H1 (cell line): ENCODE data around the gene PCDH18. TPM values are rescaled to one million over a fixed set of nuclear protein-coding genes. Genes with fewer than 3 reads are reported as not detected.

ENCODE experiments used
- CTCF ChIA-PET: fragments of 300-600 bp; sonication (Branson Sonifier 250); formaldehyde crosslinking; loops from one replicate; lab custom pipeline; 2021; ENCODE audit not compliant: partially characterized antibody; lab: Charles Lee
- POLR2A ChIA-PET: fragments of 300-600 bp; sonication (Branson Sonifier 250); formaldehyde crosslinking; loops from one replicate; lab custom pipeline; 2021; ENCODE audit warnings: inconsistent platforms; ENCODE audit not compliant: partially characterized antibody; lab: Charles Lee
- DNase-seq, 2 experiments: peaks; one replicate each; pipeline versions ENCODE4 v3.0.0 to v3.0.0-alpha.2; 2010 to 2022; ENCODE audit warnings: low spot score in 2 of 2, low read depth in 1 of 2, mixed read lengths in 1 of 2
- FAIRE-seq: peaks from 2 replicates; lab custom pipeline; 2011; peaks lifted over from hg19 to GRCh38; lab: Jason Lieb, UNC
- H2AFZ ChIP-seq: 2 replicates; pipeline ENCODE4 v1.8.1; 2012; ENCODE audit warnings: low read length, inconsistent platforms
- H2AK5ac ChIP-seq: 2 replicates; pipeline ENCODE4 v1.6.1; 2013; ENCODE audit warnings: low read depth, low read length
- H2BK120ac ChIP-seq: replicated peaks from 2 replicates; pipeline ENCODE3; 2013; ENCODE audit warnings: low read depth, low read length, inconsistent platforms
- H2BK12ac ChIP-seq: 2 replicates; pipeline ENCODE4 v1.6.1; 2013; ENCODE audit warnings: low read depth, low read length
- H2BK15ac ChIP-seq: 2 replicates; pipeline ENCODE4 v1.6.1; 2013; ENCODE audit warnings: low read length
- H2BK20ac ChIP-seq: 2 replicates; pipeline ENCODE4 v1.6.1; 2013; ENCODE audit warnings: low read length
- H2BK5ac ChIP-seq: 2 replicates; pipeline ENCODE4 v1.6.1; 2013; ENCODE audit warnings: low read depth, low read length
- H3K14ac ChIP-seq: 2 replicates; pipeline ENCODE4 v1.6.1; 2013; ENCODE audit warnings: inconsistent platforms; ENCODE audit not compliant: insufficient read length
- H3K18ac ChIP-seq: 2 replicates; pipeline ENCODE4 v1.6.1; 2013; ENCODE audit warnings: low read length; ENCODE audit errors: extremely low read depth
- H3K23ac ChIP-seq: 2 replicates; pipeline ENCODE4 v1.6.1; 2013; ENCODE audit warnings: inconsistent platforms; ENCODE audit not compliant: insufficient read length
- H3K23me2 ChIP-seq: 2 replicates; pipeline ENCODE4 v1.6.1; 2013; ENCODE audit warnings: low read depth, low read length
- H3K27ac ChIP-seq: 2 replicates; pipeline ENCODE4 v1.6.1; 2011; ENCODE audit warnings: low read depth, low read length, inconsistent platforms
- H3K27me3 ChIP-seq, 4 experiments: replicated peaks in 1 of 4; 1 replicate in 1 of 4; 2 replicates in 3 of 4; pipeline versions ENCODE4 v1.6.1 to v1.8.1; 2011 to 2013; ENCODE audit warnings: low read length in 3 of 4, mild to moderate bottlenecking in 3 of 4, inconsistent platforms in 2 of 4, mixed read lengths in 2 of 4, moderate library complexity in 1 of 4; ENCODE audit not compliant: control insufficient read depth in 3 of 4, insufficient read depth in 3 of 4; ENCODE audit errors: extremely low read depth in 1 of 4
- H3K36me3 ChIP-seq, 4 experiments: 2 replicates each; pipeline versions ENCODE4 v1.6.1 to v1.8.1; 2011 to 2013; ENCODE audit warnings: mild to moderate bottlenecking in 4 of 4, low read length in 3 of 4, moderate library complexity in 2 of 4, control low read depth in 1 of 4, inconsistent platforms in 1 of 4; ENCODE audit not compliant: insufficient read depth in 4 of 4, control insufficient read depth in 2 of 4
- H3K4ac ChIP-seq: replicated peaks from 2 replicates; pipeline ENCODE3; 2013; ENCODE audit warnings: low read length, low read depth, mixed read lengths, inconsistent platforms; ENCODE audit not compliant: insufficient read length
- H3K4me1 ChIP-seq, 4 experiments: replicated peaks in 1 of 4; 1 replicate in 1 of 4; 2 replicates in 3 of 4; pipeline versions ENCODE4 v1.6.1 to v1.8.1; 2011 to 2013; ENCODE audit warnings: low read length in 3 of 4, inconsistent platforms in 2 of 4, mixed read lengths in 1 of 4; ENCODE audit not compliant: insufficient read depth in 4 of 4, control insufficient read depth in 3 of 4
- H3K4me2 ChIP-seq, 2 experiments: 2 replicates each; pipeline versions ENCODE4 v1.6.1 to v1.8.1; 2011 to 2013; ENCODE audit warnings: low read depth in 2 of 2, low read length in 2 of 2, control low read depth in 1 of 2, inconsistent platforms in 1 of 2, mild to moderate bottlenecking in 1 of 2; ENCODE audit not compliant: insufficient read depth in 1 of 2
- H3K4me3 ChIP-seq, 4 experiments: fragments of 200-600, 300-600 bp in 1 of 4; sonication (generic), shearing (Covaris generic), sonication (Bioruptor Twin) in 1 of 4; 2 replicates each; pipeline versions ENCODE4 v1.5.1 to v1.8.1; 2011 to 2016; ENCODE audit warnings: low read length in 4 of 4, low read depth in 3 of 4, control low read depth in 2 of 4, inconsistent platforms in 2 of 4, mild to moderate bottlenecking in 2 of 4, mixed read lengths in 1 of 4, moderate library complexity in 1 of 4; ENCODE audit not compliant: insufficient read depth in 2 of 4; ENCODE audit errors: extremely low read depth in 1 of 4
- H3K56ac ChIP-seq: replicated peaks from 2 replicates; pipeline ENCODE3; 2013; ENCODE audit warnings: low read depth, mild to moderate bottlenecking, mixed read lengths, low read length, inconsistent platforms; ENCODE audit not compliant: insufficient read length
- H3K79me1 ChIP-seq: 2 replicates; pipeline ENCODE4 v1.6.1; 2013; ENCODE audit warnings: low read depth, low read length, control low read depth
- H3K79me2 ChIP-seq, 2 experiments: 2 replicates each; pipeline versions ENCODE4 v1.6.1 to v1.8.1; 2012 to 2013; ENCODE audit warnings: low read length in 2 of 2, mild to moderate bottlenecking in 2 of 2, inconsistent platforms in 1 of 2; ENCODE audit not compliant: insufficient read depth in 2 of 2, control insufficient read depth in 1 of 2
- H3K9ac ChIP-seq, 4 experiments: replicated peaks in 1 of 4; 1 replicate in 1 of 4; 2 replicates in 3 of 4; pipeline versions ENCODE4 v1.6.1 to v1.8.1; 2011 to 2013; ENCODE audit warnings: low read depth in 3 of 4, low read length in 3 of 4, control low read depth in 2 of 4, mild to moderate bottlenecking in 2 of 4, moderate library complexity in 2 of 4, inconsistent platforms in 1 of 4; ENCODE audit errors: extremely low read depth in 1 of 4
- H3K9me3 ChIP-seq, 2 experiments: 2 replicates each; pipeline versions ENCODE4 v1.6.1 to v1.8.1; 2012 to 2013; ENCODE audit warnings: mild to moderate bottlenecking in 2 of 2, moderate library complexity in 2 of 2, control low read depth in 1 of 2, inconsistent platforms in 1 of 2, low read depth in 1 of 2, low read length in 1 of 2, mixed read lengths in 1 of 2; ENCODE audit not compliant: insufficient read depth in 2 of 2
- H4K20me1 ChIP-seq, 2 experiments: replicated peaks in 1 of 2; 2 replicates each; pipeline versions ENCODE3 to v1.8.1; 2011 to 2013; ENCODE audit warnings: inconsistent platforms in 2 of 2, low read length in 2 of 2, mild to moderate bottlenecking in 1 of 2; ENCODE audit not compliant: insufficient read depth in 2 of 2, control insufficient read depth in 1 of 2
- H4K5ac ChIP-seq: 2 replicates; pipeline ENCODE4 v1.6.1; 2013; ENCODE audit warnings: low read length, low read depth, mixed read lengths, inconsistent platforms; ENCODE audit not compliant: insufficient read length
- H4K8ac ChIP-seq: 2 replicates; pipeline ENCODE4 v1.8.0; 2013; ENCODE audit warnings: mild to moderate bottlenecking, moderate library complexity, low read length, inconsistent platforms; ENCODE audit not compliant: insufficient read depth; ENCODE audit errors: extremely low read depth
- H4K91ac ChIP-seq: replicated peaks from 2 replicates; pipeline ENCODE3; 2013; ENCODE audit warnings: low read length, mixed read lengths, inconsistent platforms; ENCODE audit not compliant: insufficient read length
- ATF2 ChIP-seq: IDR thresholded peaks from 2 replicates; pipeline ENCODE4 v1.6.1; 2012; ENCODE audit warnings: low read length, inconsistent platforms
- E2F6 ChIP-seq: IDR thresholded peaks from 2 replicates; pipeline ENCODE4 v1.6.1; 2012; ENCODE audit warnings: inconsistent platforms
- MAX ChIP-seq: IDR thresholded peaks from 2 replicates; pipeline ENCODE4 v1.6.1; 2012; ENCODE audit warnings: inconsistent platforms
- NRF1 ChIP-seq: IDR thresholded peaks from 2 replicates; pipeline ENCODE4 v1.6.1; 2011; ENCODE audit warnings: mild to moderate bottlenecking, low read depth, low read length, improper control_type of control experiment
- SAP30 ChIP-seq: fragments of 300-600 bp; sonication (generic); IDR thresholded peaks from 2 replicates; pipeline ENCODE4 v1.7.1; 2012; ENCODE audit warnings: low read length, moderate library complexity, mild to moderate bottlenecking, inconsistent platforms; ENCODE audit not compliant: insufficient read depth, insufficient replicate concordance
- WGBS, 2 experiments: shearing (Covaris generic) in 1 of 2; methylation state at CpG; one replicate each; pipeline versions ENCODE4 v1.1.6 to v1.1.7; 2013 to 2015; ENCODE audit warnings: low lambda C conversion rate in 2 of 2, mixed read lengths in 2 of 2, inconsistent platforms in 1 of 2, low coverage in 1 of 2, missing lambda C conversion rate in 1 of 2; ENCODE audit not compliant: insufficient replicate concordance in 2 of 2, insufficient coverage in 1 of 2, insufficient read length in 1 of 2; ENCODE audit errors: extremely low coverage in 1 of 2, missing lambda C conversion rate in 1 of 2; 5-methylcytosine and 5-hydroxymethylcytosine counted together
- polyA plus RNA-seq, 7 experiments: library from polyadenylated mRNA; depleted of rRNA in 3 of 7; stranded (reverse) in 5 of 7; unstranded in 2 of 7; fragments of >200 nt in 5 of 7; fragments of 200-250 nt in 2 of 7; gene quantifications; 1 replicate in 5 of 7; 2 replicates in 1 of 7; 4 replicates in 1 of 7; pipeline versions ENCODE4 v1.2.1 to v1.2.3, GENCODE V29; 2011 to 2013; ENCODE audit warnings: missing spikeins in 2 of 7, mixed read lengths in 2 of 7
- total RNA-seq: library from RNA; stranded (reverse); fragmentation: NEBNext Ultra II Directional; extraction: Animal tissue kit (Norgen Biotek cat#: 25700); gene quantifications from 2 replicates; pipeline ENCODE4 v1.2.1, GENCODE V29; 2021

Gene PCDH18
- total and polyA plus RNA-seq, 2 of the 8 experiments (the other 6 are each of a cell fraction or from before 2014, with no cell fraction given): 28.8 to 41.8 TPM

GRCh38 chr4:137509855-137510282 lies 22.4 kb downstream of the PCDH18 start:
- no peak overlapping the region for H3K4me3 ChIP-seq
- no peak overlapping the region for H4K91ac ChIP-seq
- H3K23me2 ChIP-seq: no peaks in the 10 kb centered on the region
- H3K23ac ChIP-seq: no peak overlapping the region
- no peak overlapping the region; the same call in 1 of the 2 replicates for H2AK5ac ChIP-seq
- H3K4me1 ChIP-seq: peaks cover 0 to 14% (median under 1%) of the 10 kb centered on the region in 4 experiments; a peak in 3 of 7 replicates
- H2AFZ ChIP-seq: no peak overlapping the region
- CTCF ChIA-PET: no interaction called here
- no peak overlapping the region for H3K14ac ChIP-seq
- H3K36me3 ChIP-seq: no peaks in the 10 kb centered on the region
- H3K18ac ChIP-seq: no peak overlapping the region
- H2BK15ac ChIP-seq: no peak overlapping the region
- no peaks in the 10 kb centered on the region for H3K79me2 ChIP-seq
- H3K4me2 ChIP-seq: no peak overlapping the region
- no peak overlapping the region for H2BK12ac ChIP-seq
- H2BK5ac ChIP-seq: no peak overlapping the region; the same call in 1 of the 2 replicates
- POLR2A ChIA-PET: interaction anchor here (1.6 kb wide), 1 partner anchor 12 kb away, joined by 3 read pairs; no protein-coding TSS in a partner anchor
- DNase-seq (no peak), FAIRE-seq (no peak)
- no peak overlapping the region for H4K8ac ChIP-seq
- no peak overlapping the region for H2BK20ac ChIP-seq
- H3K27ac ChIP-seq: no peak overlapping the region
- no peak overlapping the region for H4K5ac ChIP-seq
- no peak overlapping the region for H3K9ac ChIP-seq
- 83% methylated on average over 4 of the region's 4 CpGs; no CpG with 5 or more reads in 1 of the 2 experiments for WGBS, 2 experiments
- no peaks in the 10 kb centered on the region for H3K27me3 ChIP-seq
- H3K79me1 ChIP-seq: no peaks in the 10 kb centered on the region
- H3K4ac ChIP-seq: no peak overlapping the region
- H4K20me1 ChIP-seq: no peaks in the 10 kb centered on the region
- H3K56ac ChIP-seq: no peak overlapping the region
- H2BK120ac ChIP-seq: no peak overlapping the region
- no peaks in the 10 kb centered on the region for H3K9me3 ChIP-seq
- TF ChIP-seq NRF1: no peak
- peak; percentile 41; the same call in 1 of the 2 replicates for TF ChIP-seq MAX
- no peak for TF ChIP-seq SAP30
- 0 out of 2 replicates have a peak, but pooled peaks have one; percentile 26 for TF ChIP-seq E2F6
- TF ChIP-seq ATF2: no peak
